Dermis blood vessel endothelial cell (primary cell): ENCODE measurements around the gene EXD3. TPM values are rescaled to one million over a fixed set of nuclear protein-coding genes. Genes with fewer than 3 reads are reported as not detected.

Source experiments
- DNase-seq: peaks from one replicate; pipeline ENCODE4 v3.0.0; 2010
- total RNA-seq: library from RNA; depleted of rRNA; stranded (reverse); fragments of >200 nt; gene quantifications from 2 replicates; pipeline ENCODE4 v1.2.3, GENCODE V29; 2014

Gene EXD3
- total RNA-seq, 1 donor from 2014 or later: 43.1 TPM

DNA sequence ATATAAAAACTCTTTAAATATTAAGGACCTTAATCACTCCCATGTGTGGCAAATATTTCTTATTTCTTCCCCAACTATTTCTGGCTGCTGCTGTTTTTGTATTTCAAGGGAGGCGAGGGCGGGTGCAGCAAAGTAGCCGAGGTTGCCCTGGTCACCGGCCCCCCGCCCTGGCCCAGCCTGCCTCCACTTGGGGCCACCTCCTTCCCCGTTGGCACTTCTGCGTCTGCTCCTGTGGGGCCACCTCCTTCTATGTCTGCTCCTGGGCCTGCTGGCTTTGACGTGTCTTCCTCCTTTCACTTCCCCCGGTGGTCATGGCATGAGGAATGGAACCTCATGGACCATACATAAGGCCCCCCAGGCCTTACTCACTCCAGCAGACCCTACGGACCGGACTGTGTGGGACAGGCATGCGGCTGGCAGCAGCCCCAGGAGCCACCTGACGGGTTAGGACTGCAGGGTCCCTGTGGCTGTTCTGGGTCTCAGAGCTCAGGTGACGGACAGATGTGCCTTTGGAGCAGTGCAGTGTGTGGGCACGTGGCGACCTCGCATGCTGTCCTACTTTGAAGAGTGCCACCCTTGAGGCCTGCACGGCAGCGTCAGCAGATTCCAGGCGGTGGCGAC, 24.0 kb upstream of the EXD3 start:
- no peak for DNase-seq

DNA sequence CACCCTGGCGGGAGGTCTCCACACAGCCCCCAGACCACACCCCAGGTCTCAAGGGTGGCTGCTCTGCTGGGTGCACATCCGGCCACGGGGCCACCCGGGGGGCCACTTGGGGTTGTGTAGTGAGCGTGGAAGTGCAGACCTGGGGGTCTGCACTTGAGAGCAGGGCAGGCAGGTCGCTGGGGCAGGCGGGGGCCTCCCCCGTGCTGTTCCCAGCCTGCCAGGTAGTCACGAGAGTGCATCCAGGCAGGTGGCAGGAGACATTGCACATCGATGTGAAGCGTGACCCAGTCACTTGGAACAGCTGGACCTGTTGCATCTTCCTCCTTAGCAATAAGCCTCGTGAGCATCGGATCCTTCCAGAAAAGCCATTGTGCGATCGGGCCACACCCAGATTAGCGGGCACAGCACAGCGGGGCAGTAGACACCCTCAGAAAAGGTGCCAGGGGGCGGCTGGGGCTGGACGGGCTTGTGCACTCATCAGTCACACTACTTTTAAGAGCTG, 23.0 kb upstream of the EXD3 start:
- no peak for DNase-seq

DNA sequence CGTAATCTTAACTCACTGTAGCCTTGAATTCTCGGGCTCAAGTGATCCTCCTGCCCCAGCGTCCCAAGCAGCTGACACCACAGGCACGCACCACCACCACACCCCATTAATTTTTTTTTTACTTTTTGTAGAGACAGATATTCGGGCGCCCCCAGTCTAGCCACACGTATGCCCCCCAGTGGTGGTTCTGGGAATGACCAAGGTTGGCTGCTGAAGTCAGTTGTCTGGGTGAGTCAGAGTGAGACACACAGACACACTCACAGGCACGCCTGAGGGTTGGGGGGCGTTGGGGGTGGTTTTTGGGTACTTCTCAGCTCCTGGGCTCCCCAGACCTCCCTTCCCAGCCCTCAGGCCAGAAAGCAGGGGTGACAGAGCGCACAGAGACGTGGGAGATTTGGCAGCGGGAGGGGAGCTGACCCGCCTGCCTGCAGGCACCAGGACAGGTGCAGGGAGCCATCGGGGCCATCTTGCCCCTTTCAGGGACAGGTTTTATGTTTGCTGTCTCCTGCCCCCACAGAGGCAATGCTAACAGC, 22.4 kb upstream of the EXD3 start:
- DNase-seq: peak; percentile 87

DNA sequence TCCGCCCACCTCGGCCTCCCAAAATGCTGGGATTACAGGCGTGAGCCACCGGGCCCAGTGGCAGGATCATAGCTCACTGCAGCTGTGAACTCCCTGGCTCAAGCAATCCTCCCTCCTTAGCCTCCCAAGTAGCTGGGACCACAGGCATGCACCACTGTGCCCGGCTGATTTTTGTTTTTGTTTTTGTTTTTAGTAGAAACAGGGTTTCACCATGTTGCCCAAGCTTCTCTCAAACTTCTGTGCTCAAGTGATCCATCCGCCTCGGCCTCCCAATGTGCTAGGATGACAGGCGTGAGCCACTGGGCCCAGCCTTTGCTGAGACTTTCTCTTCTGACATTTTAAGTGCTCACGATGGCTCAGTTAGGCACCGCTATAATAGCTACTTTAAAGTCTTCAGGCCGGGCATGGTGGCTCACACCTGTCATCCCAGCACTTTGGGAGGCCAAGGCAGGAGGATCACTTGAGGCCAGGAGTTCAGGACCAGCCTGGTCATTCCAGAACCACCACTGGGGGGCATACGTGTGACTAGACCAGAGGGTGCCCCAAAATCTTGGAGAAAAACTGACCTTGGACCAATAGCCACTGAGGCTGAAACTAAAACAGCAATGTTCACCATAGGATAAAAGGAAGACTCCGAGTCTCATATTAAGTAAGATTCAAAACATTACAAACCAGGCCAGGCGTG, 21.3 kb upstream of the EXD3 start:
- no peak for DNase-seq

DNA sequence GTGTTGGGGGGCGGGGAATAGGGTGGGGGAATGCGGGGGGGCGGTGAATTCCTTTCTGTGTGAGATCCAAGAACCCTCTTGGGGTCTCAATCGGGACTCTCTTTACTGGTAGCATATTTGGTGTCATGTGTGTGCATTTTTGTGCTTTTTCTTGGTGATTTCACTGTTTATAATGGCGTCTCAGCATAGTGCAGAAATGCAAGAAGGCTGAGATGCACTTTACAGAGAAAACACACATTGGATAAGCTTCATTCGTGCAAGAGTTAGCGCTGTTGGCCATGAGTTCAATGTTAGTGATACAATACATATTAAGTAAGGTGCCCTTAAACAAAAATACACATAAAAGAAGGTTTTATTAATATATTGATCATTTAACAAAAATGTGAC, 19.0 kb upstream of the EXD3 start:
- no peak for DNase-seq

DNA sequence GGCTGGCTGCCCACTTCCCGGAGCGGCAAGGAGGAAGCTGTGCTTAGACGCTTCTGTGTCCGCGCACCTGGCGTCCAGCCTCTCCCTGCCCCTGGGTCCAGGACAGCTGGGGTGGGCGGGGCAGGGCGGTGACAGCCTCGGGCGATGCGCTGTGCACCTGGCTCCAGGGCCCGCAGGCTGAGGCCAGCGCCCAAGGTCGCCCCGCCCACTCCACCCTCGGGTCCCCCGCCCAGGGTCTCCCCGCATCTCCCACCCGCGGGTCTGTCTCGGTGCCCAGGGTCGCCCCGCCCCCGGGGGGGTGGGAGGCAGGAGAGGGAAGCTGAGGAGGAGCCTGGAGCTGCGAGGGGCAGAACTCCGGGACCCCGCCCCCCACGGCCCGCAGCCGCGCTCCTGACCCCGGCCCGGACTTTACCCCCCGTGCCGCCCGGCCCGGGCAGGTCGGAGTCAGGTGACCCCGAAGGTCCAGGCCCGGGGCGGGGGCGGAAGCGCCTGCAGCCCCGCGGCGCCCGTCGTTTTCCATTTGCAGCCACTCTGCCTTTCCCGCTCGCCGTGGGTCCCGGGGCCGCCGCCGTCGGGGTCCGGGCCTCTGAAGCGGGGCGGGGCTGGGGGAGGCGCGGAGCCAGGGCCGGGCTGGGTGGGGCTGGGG, 18.4 kb upstream of the EXD3 start, which contains the start of gene ENTPD8:
ENTPD8 (minus strand) TSS at position 69 of the 646 bp plus-strand sequence. CDS start 3,072 bp downstream, outside the sequence.
- no peak for DNase-seq

DNA sequence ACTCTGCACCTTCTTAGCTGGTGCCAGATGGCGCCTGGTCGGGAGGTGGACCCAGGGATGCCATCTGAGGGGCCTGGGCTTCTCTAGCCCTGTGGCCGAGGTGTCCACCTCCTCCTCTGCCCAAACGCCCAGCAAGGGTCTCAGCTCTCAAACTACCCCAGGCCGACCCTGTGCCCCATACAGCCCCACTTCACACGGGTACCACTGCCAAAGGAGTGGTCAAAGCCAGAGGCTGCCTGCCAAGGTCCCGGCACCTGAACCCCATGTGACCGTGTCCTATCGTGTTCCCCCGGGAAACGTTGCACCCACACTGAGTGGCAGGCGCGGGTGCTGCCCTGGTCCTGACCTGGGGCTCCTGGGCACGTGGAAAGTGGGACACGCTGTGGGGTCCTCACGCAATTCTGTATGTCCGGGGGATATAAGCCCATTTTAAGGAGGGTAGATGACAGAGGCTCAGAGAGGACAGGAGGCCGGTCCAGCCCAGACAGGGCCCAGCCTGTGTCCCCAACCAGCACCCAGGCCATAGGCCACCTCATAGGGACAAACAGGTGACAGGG, 16.3 kb upstream of the EXD3 start:
- no peak for DNase-seq

DNA sequence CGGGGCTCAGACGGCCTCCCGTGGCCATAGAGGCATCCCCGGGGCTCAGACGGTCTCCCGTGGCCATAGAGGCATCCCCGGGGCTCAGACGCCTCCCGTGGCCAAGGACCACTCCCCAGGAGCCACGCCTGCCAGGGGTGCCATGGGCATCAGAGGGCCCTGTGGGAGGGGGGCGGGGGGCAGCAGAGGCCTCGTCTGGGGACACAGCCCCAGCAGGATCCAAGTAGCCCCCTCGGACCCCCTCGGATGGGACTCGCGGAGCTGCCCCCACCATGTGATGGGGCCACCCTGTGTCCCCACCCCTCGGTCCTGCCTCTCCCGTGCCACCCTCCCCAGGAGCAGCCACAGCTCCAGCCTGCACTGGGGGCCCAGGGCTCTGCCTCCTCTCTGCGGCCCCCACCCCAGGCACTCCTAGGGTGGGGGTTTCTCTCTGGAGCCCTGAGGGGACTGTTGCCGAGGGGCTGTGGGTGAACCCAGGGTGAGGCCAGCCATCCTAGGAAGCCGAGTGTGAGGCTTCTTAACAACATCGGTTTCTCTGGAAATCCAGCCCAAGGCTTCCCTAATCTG, 15.7 kb upstream of the EXD3 start:
- DNase-seq: no peak

DNA sequence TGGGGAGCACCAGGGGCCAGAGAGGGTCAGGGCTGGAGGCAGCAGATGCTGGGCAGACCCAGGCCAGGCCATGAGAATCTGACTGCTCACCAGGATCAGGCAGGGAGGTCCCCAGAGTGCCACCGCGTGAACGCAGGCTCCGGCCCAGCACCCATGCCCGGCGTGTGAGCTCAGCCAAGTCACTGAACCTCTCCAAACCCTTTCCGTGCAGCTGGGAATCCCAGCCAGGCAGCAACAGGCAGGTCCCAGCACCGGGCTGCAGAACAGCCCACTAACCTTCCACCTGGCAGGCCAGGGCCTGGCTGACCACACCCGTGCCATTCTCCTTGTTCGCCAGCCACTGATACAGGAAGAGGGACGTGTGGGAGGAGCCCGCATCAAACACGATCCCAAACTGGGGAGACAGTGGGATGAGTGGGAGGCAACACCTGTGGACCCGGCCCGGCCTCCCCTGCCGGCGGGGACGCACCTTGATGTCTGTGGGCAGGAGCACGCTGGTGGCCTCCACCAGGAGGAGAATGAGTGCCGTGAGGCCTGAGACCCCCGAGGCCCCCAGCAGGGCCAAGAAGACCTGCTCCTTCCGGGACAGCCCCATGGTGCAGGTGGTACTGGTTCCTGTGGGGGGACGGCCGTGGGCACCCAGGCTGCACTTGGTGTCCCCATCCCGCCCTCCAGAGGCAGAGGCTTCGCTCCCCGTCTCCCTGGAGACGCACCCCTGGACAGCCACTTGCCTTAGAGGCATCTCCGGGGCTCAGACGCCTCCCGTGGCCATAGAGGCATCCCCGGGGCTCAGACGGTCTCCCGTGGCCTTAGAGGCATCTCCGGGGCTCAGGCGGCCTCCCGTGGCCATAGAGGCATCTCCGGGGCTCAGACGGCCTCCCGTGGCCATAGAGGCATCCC, 15.0 kb upstream of the EXD3 start:
- DNase-seq: no peak

DNA sequence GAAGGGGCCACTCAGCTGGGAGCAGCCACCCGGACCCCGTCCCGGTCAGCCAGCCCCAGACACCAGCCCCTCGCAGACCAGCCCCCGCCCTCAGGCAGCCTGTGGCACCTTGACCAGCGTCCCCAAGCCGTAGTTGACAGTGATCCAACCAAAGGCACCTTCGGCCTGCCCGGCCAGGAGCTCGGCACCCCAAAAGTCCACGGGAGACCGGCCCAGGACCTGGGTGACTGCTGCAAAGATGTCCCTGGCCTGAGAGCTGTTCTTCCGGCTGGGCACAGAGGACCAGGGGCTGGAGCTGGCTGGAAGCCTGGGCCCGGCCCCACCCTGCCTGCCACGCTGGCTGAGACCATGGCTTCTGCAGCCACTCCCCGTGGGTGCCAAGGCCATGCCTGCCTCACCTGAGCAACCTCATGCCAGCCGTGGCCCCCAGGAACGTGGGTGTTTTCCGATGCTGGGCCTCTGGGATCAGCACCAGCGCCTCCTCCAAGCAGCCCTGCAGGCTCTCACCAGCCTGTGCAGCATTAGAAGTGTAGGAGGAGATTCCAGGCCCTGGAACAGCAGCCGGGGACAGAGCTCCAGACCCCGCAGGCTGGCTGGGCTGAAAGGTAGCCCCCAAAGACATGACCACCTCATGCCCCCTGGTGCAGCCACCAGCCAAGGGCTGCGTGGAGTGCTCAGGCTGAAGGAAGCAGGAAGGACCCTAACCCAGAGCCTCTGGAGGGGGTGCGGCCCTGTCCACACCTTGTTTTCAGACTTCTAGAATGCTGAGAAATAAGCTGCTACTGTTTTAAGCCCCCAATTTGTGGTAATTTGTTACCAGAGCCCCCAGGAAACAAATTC, 14.0 kb upstream of the EXD3 start:
- DNase-seq: no peak

DNA sequence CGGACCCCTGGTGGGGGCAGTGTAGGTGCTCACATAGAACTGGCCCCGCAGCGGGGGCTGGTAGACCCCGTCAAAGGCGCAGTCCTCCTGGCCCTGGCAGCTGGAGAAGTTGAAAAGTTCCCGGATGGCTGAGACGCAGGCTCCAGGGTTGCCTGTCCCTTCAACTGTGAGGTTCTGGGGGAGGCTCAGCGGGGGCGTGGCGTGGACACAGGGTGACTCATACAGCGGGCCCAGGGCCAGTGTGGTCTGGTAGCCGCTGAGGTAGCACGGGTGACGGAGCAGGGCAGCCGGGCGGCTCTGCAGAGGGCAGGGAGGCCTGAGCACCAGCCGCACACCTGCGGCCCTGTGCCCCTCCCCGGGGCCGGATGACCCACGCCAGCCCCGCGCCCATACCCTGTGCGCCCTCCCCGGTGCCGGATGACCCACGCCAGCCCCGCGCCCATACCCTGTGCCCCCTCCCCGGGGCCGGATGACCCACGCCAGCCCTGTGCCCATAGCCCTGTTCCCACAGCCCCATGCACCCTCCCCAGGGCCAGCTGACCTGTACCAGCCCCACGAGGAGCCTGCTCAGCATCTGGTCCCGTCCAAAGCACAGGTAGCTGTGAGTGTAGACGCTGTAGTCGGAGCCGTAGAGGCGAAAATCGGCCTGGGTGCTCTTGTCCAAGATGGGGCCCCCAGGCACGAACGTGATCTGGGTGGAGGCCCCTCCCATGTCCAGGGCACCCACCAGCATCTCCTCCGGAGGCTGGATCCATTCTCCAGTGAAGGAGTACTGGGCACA, 13.2 kb upstream of the EXD3 start:
- DNase-seq: peak; percentile 82

DNA sequence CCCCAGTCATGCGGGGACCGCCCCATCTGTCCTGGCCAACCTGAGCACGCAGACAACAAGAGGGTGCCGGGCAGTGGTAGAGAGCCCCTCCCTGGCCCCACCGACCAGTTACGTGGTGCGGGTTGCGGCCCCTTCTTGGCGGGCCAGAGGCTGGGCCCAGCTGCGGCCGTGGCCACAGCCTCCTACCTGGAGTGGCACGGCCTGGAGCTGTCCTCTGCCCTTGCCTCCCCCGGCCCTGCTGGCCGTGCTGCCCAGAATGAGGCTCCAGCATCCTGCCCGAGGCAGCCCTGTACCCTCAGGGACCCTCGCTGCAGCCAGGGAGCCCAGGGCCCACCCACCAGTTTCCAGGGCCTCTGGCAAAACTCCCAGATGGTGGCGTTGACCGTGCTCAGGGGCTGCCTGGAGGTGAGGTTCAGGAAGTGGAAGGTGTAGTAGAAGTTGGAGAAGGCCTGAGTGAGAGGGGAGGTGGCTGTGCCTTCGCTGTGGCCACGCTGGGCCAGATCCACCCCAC, 12.5 kb upstream of the EXD3 start:
- DNase-seq: no peak

DNA sequence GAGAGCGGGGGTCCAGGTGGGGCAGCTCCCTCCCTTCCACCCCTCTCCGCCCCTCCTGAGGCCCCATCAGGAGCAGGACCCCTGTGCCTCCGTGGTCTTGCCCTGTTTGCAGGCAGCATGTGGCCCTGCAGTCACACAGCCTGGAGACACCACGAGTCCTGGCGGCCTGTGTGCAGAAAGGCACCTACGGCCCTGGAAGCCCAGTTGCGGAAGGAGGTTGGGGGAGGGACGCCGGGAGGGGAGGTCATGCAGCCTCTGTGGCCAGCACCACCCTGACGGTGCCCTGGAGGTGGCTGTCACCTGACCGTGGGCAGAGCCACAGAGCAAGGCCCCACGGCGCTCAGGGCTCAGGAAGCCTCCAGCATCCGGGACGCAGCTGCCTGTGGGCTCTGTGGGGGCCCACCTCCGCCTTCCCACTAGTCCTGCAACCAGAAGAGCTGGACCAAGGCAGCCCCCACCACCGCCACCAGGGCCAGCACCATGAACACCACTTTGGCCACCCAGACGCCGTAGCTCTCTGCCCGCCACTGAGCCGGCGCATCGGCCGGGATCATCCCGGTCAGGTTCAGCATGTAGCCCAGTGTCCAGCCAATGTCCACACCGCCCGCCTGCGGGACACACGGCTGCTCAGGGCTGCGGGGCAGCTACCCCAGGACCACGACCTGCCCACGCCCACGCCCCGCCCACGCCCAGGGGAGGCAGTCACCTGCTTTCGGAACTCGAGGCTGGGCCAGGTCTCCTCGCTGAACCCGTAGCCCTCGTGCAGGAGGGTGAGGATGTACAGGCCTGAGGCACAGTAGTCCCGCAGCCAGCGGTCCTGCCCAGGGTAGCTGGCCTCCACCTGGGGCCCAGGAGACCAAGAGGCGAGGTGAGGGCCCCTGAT, 11.8 kb upstream of the EXD3 start:
- DNase-seq: no peak

DNA sequence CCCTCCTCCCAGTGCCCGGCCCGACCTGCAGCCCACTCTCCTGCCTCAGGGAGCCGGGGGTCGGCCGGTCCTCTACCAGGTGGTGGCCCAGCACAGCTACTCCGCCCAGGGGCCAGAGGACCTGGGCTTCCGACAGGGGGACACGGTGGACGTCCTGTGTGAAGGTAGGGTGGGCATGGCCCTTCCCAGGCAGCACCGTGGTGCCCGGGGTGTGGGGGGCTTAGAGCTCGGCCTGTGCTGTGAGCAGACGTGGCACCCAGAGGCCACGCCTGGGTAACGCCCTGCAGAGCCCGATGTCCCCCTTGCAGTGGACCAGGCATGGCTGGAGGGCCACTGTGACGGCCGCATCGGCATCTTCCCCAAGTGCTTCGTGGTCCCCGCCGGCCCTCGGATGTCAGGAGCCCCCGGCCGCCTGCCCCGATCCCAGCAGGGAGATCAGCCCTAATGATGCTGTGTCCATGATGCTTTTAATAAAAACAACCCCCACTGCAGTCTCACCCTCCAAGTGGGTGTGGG, 11.0 kb upstream of the EXD3 start:
- no peak for DNase-seq

DNA sequence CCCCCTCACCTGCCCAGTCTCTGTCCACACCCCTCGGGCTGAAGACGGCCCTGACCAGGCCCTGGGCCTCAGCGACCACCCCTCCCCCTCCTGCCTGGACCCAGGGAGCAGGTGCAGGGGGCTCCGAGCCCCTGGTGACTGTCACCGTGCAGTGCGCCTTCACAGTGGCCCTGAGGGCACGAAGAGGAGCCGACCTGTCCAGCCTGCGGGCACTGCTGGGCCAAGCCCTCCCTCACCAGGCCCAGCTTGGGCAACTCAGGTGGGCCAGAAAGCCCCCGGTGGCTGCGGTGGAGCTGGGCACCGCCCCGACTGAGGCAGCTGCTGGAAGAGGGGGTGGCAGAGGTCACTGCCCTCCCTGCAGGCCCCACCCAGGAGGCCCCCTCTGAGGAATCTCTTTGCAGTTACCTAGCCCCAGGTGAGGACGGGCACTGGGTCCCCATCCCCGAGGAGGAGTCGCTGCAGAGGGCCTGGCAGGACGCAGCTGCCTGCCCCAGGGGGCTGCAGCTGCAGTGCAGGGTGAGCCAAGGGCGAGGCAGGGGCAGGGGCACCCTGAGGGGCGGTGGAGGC, 10.5 kb upstream of the EXD3 start:
- DNase-seq: no peak

DNA sequence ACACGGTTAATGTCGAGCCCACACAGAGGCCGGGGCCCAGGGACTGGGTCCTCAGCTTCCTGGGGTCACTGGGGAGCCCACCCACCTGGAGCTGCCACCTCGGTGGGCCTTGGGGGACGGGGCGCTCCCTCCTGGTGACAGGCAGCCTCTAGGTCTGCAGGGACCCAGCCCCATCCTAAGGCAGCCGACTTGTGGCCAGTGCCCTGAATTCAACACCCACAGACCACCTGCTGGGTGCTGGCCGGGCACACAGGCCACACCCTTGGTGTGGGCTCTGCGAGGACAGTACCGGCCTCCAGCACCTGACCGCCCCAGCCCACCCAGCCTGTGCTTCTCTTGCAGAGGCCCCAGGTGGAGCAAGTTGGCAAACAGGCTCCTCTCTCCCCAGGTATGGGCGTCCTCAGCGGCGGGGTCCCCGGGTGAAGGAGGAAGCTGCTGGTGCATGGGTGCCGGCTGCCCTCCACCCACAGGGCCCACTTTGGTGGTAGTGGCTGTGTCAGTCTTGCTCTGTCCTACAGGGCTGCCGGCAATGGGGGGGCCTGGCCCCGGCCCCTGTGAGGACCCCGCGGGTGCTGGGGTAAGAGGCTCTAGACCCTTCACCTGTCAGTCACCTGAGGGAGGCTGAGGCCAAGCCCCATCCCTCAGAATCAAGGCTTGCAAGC, 9.9 kb upstream of the EXD3 start:
- no peak for DNase-seq

DNA sequence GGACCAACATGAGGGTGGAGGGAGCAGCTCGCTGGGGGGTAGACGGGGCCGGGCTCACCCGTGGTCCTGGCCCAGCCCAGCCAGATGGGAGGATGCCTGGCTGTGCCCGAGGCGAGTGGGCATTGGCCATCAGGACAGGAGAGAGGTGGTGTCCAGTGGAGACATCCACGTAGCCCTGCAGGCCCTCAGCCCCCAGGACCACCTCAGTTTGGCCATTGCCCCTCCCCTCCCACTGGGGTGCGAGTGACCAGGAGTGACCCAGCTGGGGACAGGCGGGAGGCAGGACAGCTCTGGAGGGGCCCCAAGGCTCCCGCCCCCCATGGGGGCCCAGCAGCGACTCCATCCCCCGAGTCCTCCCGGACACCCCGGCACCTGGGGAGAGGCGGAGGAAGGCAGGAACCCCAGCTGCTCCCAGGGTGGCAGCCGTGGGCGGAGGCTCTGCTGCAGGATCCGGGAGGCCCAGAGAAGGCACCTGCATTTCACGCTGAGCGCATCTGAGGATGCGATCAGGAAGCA, 8.5 kb upstream of the EXD3 start:
- DNase-seq: no peak
